ENCODE measurements around the gene BRIP1.
"Not testable (repeated sequence)": the region's sequence is repeated elsewhere in the genome, so short reads cannot be mapped to it uniquely, and the experiment has no call there.

Gene BRIP1

DNA sequence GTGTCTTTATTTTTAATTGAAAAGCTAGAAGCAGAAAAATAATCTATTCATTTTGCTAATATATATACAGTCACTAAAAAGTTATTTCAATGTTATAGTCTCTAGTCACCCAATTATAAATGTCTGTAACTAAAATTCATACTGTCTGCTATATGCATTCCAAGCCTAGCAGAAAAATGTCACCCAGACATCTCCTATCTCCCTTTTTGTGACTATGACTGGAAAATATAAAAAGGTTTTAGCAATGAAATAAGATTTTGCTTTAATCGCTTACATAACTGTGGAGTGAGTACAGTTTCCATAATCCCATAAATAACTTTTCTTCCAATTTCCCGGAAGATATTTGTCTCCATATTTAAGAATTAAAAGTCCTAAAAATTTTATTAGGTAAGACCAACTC is 88.6 kb downstream of the BRIP1 start:
- Histone ChIP-seq H3K4me2 (no peak overlapping the region), H3K27ac (no peak overlapping the region), H3K79me2 (ENCODE audit: insufficient read depth, low read depth) (no peaks in the 10 kb centered on the region), H3K4me3 (IDR thresholded peaks at IDR 0.05; ENCODE audit: insufficient read depth, low read depth, low read length) (no peak overlapping the region), H3K4me1 (ENCODE audit: low read depth, poor library complexity, severe bottlenecking) (no peaks in the 10 kb centered on the region), H2AFZ (ENCODE audit: low read depth) (no peak overlapping the region), H3K9ac (no peak overlapping the region), H4K20me1 (ENCODE audit: insufficient read depth) (no peaks in the 10 kb centered on the region), H3K36me3 (ENCODE audit: insufficient read depth) (no peaks in the 10 kb centered on the region), H3K27me3 (ENCODE audit: insufficient read depth, low read depth) (no peaks in the 10 kb centered on the region)
- TF ChIP-seq, protein P1, sequence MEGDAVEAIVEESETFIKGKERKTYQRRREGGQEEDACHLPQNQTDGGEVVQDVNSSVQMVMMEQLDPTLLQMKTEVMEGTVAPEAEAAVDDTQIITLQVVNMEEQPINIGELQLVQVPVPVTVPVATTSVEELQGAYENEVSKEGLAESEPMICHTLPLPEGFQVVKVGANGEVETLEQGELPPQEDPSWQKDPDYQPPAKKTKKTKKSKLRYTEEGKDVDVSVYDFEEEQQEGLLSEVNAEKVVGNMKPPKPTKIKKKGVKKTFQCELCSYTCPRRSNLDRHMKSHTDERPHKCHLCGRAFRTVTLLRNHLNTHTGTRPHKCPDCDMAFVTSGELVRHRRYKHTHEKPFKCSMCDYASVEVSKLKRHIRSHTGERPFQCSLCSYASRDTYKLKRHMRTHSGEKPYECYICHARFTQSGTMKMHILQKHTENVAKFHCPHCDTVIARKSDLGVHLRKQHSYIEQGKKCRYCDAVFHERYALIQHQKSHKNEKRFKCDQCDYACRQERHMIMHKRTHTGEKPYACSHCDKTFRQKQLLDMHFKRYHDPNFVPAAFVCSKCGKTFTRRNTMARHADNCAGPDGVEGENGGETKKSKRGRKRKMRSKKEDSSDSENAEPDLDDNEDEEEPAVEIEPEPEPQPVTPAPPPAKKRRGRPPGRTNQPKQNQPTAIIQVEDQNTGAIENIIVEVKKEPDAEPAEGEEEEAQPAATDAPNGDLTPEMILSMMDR (conservative IDR thresholded peaks at IDR 0.05; ENCODE audit: low read depth, low read length) = no peak

DNA sequence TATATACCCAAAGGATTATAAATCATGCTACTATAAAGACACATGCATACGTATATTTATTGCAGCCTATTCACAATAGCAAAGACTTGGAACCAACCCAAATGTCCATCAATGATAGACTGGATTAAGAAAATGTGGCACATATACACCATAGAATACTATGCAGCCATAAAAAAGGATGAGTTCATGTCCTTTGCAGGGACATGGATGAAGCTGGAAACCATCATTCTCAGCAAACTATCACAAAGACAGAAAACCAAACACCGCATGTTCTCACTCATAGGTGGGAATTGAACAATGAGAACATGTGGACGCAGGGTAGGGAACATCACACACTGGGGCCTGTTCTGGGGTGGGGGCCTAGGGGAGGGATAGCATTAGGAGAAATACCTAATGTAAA is 89.2 kb downstream of the BRIP1 start:
- H3K27me3 ChIP-seq (ENCODE audit: insufficient read depth, low read depth); H3K4me3 ChIP-seq (IDR thresholded peaks at IDR 0.05; ENCODE audit: insufficient read depth, low read depth, low read length); H3K36me3 ChIP-seq (ENCODE audit: insufficient read depth); H3K27ac ChIP-seq; H3K9ac ChIP-seq; H4K20me1 ChIP-seq (ENCODE audit: insufficient read depth); H3K4me1 ChIP-seq (ENCODE audit: low read depth, poor library complexity, severe bottlenecking); H3K79me2 ChIP-seq (ENCODE audit: insufficient read depth, low read depth); H2AFZ ChIP-seq (ENCODE audit: low read depth); H3K4me2 ChIP-seq: not testable (repeated sequence)

GRCh38 chr17:61770752-61771533 is 92.4 kb downstream of the BRIP1 start:
- H3K79me2 ChIP-seq (ENCODE audit: insufficient read depth, low read depth) = no peaks in the 10 kb centered on the region
- no peak overlapping the region for H3K4me2 ChIP-seq
- H4K20me1 ChIP-seq (ENCODE audit: insufficient read depth) = no peaks in the 10 kb centered on the region
- TF ChIP-seq, protein P1 (conservative IDR thresholded peaks at IDR 0.05; ENCODE audit: low read depth, low read length) = no peak
- H3K27me3 ChIP-seq (ENCODE audit: insufficient read depth, low read depth) = no peaks in the 10 kb centered on the region
- no peaks in the 10 kb centered on the region for H3K4me1 ChIP-seq (ENCODE audit: low read depth, poor library complexity, severe bottlenecking)
- H3K4me3 ChIP-seq (IDR thresholded peaks at IDR 0.05; ENCODE audit: insufficient read depth, low read depth, low read length) = no peak overlapping the region
- H2AFZ ChIP-seq (ENCODE audit: low read depth) = no peak overlapping the region
- no peak overlapping the region for H3K27ac ChIP-seq
- no peak overlapping the region for H3K9ac ChIP-seq
- no peaks in the 10 kb centered on the region for H3K36me3 ChIP-seq (ENCODE audit: insufficient read depth)

GRCh38 chr17:61770043-61770442 is 93.3 kb downstream of the BRIP1 start:
- H3K4me2 ChIP-seq = no peak overlapping the region
- H3K79me2 ChIP-seq (ENCODE audit: insufficient read depth, low read depth) = no peaks in the 10 kb centered on the region
- no peak overlapping the region for H3K4me3 ChIP-seq (IDR thresholded peaks at IDR 0.05; ENCODE audit: insufficient read depth, low read depth, low read length)
- TF ChIP-seq, protein P1 (conservative IDR thresholded peaks at IDR 0.05; ENCODE audit: low read depth, low read length) = no peak
- H3K9ac ChIP-seq = no peak overlapping the region
- no peaks in the 10 kb centered on the region for H3K36me3 ChIP-seq (ENCODE audit: insufficient read depth)
- H3K27me3 ChIP-seq (ENCODE audit: insufficient read depth, low read depth) = no peaks in the 10 kb centered on the region
- no peak overlapping the region for H2AFZ ChIP-seq (ENCODE audit: low read depth)
- H4K20me1 ChIP-seq (ENCODE audit: insufficient read depth) = no peaks in the 10 kb centered on the region
- H3K4me1 ChIP-seq (ENCODE audit: low read depth, poor library complexity, severe bottlenecking) = no peaks in the 10 kb centered on the region
- no peak overlapping the region for H3K27ac ChIP-seq

DNA sequence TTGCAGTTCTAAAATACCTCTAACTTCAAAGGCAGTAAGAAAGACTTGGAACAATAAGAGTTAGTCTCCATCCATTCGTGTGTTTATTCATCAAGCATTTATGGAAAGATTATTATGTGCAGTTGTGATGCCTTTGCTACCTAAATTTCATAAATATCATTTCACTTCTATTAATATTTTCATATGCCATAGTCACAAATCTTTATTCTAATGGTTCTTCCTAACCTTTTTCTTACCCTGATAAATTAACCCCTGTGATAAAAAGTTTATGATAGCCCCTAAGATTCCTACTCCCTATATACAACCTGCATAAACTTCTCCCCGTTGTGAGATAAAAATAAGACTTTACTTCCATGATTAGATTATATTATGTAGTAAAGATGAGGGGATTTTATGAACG is 94.9 kb downstream of the BRIP1 start:
- no peak overlapping the region for H3K27ac ChIP-seq
- H4K20me1 ChIP-seq (ENCODE audit: insufficient read depth) = no peaks in the 10 kb centered on the region
- no peaks in the 10 kb centered on the region for H3K27me3 ChIP-seq (ENCODE audit: insufficient read depth, low read depth)
- TF ChIP-seq, protein P1 (conservative IDR thresholded peaks at IDR 0.05; ENCODE audit: low read depth, low read length) = no peak
- H3K36me3 ChIP-seq (ENCODE audit: insufficient read depth) = no peaks in the 10 kb centered on the region
- H3K79me2 ChIP-seq (ENCODE audit: insufficient read depth, low read depth) = no peaks in the 10 kb centered on the region
- no peaks in the 10 kb centered on the region for H3K4me1 ChIP-seq (ENCODE audit: low read depth, poor library complexity, severe bottlenecking)
- no peak overlapping the region for H2AFZ ChIP-seq (ENCODE audit: low read depth)
- H3K9ac ChIP-seq = no peak overlapping the region
- H3K4me2 ChIP-seq = no peak overlapping the region
- no peak overlapping the region for H3K4me3 ChIP-seq (IDR thresholded peaks at IDR 0.05; ENCODE audit: insufficient read depth, low read depth, low read length)

All from KMS-11 (cell line).